Measurements from ENCODE around the gene DRD1.
"Not testable (repeated sequence)": the region's sequence is repeated elsewhere in the genome, so short reads cannot be mapped to it uniquely, and the experiment has no call there.

DNA sequence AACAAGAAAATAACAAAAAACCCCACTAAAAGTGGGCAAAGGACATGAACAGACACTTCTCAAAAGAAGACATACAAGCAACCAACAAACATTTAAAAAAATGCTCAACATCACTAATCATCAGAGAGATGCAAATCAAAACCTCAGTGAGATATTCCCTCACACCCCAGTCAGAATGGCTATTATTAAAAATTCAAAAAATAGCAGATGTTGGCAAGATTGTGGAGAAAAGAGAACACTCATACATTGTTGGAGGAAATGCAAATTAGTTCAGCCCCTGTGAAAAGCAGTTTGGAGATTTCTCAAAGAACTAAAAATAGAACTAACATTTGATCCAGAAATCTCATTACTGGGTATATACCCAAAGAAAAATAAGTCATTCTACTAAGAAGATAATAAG, 19.4 kb downstream of the DRD1 start:
- TF ChIP-seq, protein P1, sequence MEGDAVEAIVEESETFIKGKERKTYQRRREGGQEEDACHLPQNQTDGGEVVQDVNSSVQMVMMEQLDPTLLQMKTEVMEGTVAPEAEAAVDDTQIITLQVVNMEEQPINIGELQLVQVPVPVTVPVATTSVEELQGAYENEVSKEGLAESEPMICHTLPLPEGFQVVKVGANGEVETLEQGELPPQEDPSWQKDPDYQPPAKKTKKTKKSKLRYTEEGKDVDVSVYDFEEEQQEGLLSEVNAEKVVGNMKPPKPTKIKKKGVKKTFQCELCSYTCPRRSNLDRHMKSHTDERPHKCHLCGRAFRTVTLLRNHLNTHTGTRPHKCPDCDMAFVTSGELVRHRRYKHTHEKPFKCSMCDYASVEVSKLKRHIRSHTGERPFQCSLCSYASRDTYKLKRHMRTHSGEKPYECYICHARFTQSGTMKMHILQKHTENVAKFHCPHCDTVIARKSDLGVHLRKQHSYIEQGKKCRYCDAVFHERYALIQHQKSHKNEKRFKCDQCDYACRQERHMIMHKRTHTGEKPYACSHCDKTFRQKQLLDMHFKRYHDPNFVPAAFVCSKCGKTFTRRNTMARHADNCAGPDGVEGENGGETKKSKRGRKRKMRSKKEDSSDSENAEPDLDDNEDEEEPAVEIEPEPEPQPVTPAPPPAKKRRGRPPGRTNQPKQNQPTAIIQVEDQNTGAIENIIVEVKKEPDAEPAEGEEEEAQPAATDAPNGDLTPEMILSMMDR (IDR thresholded peaks at IDR 0.05) = not testable (repeated sequence)
- TF ChIP-seq TCF7L2 (IDR thresholded peaks at IDR 0.05; ENCODE audit: low read depth, low read length) = not testable (repeated sequence)
